Measurements from ENCODE around the gene CCDC60. TPM values are rescaled to one million over a fixed set of nuclear protein-coding genes. Genes with fewer than 3 reads are reported as not detected.

Gene CCDC60, protein sequence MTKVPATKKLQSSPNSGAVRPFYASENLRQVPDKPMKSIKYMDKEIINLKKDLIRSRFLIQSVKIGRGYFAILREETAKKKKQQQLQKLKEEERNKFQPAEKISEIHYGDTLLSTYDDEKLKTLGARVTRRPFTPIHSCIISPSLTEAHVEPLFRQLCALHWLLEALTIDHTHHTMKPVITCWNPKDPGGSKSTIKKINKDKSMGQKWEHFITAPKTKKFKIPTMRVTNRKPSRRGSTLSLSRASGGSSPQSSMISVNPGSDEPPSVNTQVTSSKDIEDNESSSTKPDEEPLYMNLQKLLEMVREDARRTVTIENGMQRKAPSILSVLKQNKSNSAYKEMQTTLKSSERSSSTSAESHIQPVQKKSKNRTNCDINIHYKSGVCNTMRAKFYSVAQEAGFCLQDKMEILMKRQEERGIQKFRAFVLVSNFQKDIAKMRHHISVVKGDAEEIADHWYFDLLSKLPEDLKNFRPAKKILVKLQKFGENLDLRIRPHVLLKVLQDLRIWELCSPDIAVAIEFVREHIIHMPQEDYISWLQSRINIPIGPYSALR
- not detected for polyA plus RNA-seq (2013, experiment 1 of 2)
- polyA plus RNA-seq (2013, experiment 2 of 2): not detected

DNA sequence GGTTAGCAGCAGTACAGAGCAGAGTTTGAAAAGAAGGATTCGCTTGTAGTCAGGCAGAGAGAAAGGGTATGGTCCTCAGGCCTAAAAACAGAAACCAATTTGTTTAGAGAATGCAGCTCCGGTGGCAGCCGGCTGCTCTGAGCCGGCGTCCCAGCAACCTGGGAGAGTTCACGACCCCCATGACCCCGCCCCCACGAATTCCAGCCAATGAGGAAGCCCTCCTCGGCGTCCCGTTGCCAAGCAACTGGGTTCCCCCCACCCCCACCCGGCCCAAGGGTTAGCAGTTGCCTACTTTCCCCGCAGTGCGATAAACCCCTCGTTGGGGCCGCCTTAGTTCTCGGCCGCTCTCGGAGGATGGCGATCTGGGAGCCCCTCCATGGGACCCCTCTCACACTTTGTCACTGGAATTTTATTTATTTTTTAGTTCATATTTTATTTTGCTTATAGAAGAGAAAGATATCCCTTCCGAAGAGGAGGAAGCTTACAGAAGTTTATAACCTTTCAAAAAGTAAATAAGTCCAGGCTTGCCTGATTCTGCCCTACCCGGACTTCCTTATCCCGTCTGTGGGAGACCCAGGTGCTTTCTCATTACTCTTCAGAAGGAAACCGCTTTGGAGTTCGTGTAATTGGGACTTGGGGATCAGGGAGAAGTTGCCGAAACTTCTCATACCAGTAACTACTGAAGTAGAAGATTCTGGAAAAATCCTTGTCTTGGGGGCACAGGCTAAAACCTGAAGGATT, at the start of gene CCDC60:
Gene CCDC60 (plus strand): TSS at position 300 of the 741 bp plus-strand sequence. CDS start 448 bp downstream, outside the sequence.
- Histone ChIP-seq H3K4ac (ENCODE audit: low read depth in 1 of 2, low read length in 2 of 2) (no peak within 1 kb of the TSS), H4K8ac (ENCODE audit: low read length) (no peak within 1 kb of the TSS), H3K9ac (ENCODE audit: low read length) (no peak within 1 kb of the TSS), H4K91ac (ENCODE audit: low read length) (no peak within 1 kb of the TSS), H3K4me2 (ENCODE audit: low read length, poor library complexity, severe bottlenecking) (no peak within 1 kb of the TSS), H2BK5ac (ENCODE audit: low read depth, low read length, poor library complexity, severe bottlenecking) (no peak within 1 kb of the TSS), H3K18ac (ENCODE audit: low read depth in 1 of 2, low read length in 2 of 2) (no peak within 1 kb of the TSS), H3K23ac (ENCODE audit: low read length in 2 of 2) (no peak within 1 kb of the TSS), H3K27ac (ENCODE audit: low read length, poor library complexity, severe bottlenecking) (no peak within 1 kb of the TSS), H3K9me3 (ENCODE audit: control insufficient read depth, low read length) (no peaks in the 10 kb centered on the region), H3K4me3 (ENCODE audit: insufficient read depth in 1 of 2, low read depth in 1 of 2, low read length in 2 of 2) (no peak within 1 kb of the TSS), H3K79me1 (replicated peaks; ENCODE audit: low read length, poor library complexity, severe bottlenecking) (no peaks in the 10 kb centered on the region), H3K4me1 (ENCODE audit: control insufficient read depth, insufficient read depth, low read depth, low read length) (no peaks in the 10 kb centered on the region), H2BK12ac (ENCODE audit: low read length in 2 of 2) (no peak within 1 kb of the TSS), H3K27me3 (ENCODE audit: control insufficient read depth in 1 of 2, insufficient read depth in 1 of 2, low read length in 2 of 2) (no peaks in the 10 kb centered on the region), H3K14ac (ENCODE audit: low read length in 2 of 2) (no peak within 1 kb of the TSS), H3K36me3 (ENCODE audit: control insufficient read depth in 1 of 2, insufficient read depth in 2 of 2, low read depth in 1 of 2, low read length in 2 of 2) (no peaks in the 10 kb centered on the region), H2BK120ac (ENCODE audit: low read depth, low read length) (no peak within 1 kb of the TSS), H2AK5ac (ENCODE audit: low read length, severe bottlenecking) (no peak within 1 kb of the TSS), H2AFZ (ENCODE audit: low read depth, low read length) (no peak within 1 kb of the TSS), H2BK15ac (ENCODE audit: low read depth, poor library complexity, severe bottlenecking) (no peak within 1 kb of the TSS)
- WGBS: 10% methylated on average over 22 of the region's 26 CpGs
- DNase-seq: no peak

DNA sequence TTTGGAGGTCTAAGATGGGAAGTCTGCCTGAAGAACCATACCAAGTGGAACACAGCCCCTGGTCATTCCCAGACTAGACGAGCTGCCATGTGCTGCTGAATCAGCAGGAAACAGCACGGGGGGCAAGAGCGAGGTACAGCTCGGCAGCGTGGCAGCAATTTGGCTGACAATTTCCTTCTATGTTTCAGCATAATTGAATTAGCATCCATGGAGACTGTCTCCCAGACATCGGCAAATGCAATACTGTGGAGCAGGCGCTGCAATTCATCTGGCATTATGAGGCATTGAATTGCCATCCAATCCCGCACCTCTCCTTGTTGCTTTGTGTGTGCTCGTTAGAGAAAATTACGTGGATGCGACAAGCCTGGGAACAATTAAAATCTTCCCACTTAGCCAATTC, 46.0 kb upstream of the CCDC60 start:
- Histone ChIP-seq H3K4ac (ENCODE audit: low read depth in 1 of 2, low read length in 2 of 2) (no peak overlapping the region), H3K79me1 (replicated peaks; ENCODE audit: low read length, poor library complexity, severe bottlenecking) (no peaks in the 10 kb centered on the region), H2AK5ac (ENCODE audit: low read length, severe bottlenecking) (no peak overlapping the region), H2BK5ac (ENCODE audit: low read depth, low read length, poor library complexity, severe bottlenecking) (no peak overlapping the region), H3K4me3 (ENCODE audit: insufficient read depth in 1 of 2, low read depth in 1 of 2, low read length in 2 of 2) (no peak overlapping the region), H3K9ac (ENCODE audit: low read length) (no peak overlapping the region), H2BK15ac (ENCODE audit: low read depth, poor library complexity, severe bottlenecking) (no peak overlapping the region), H3K4me1 (ENCODE audit: control insufficient read depth, insufficient read depth, low read depth, low read length) (no peaks in the 10 kb centered on the region), H2BK120ac (ENCODE audit: low read depth, low read length) (no peak overlapping the region), H4K8ac (ENCODE audit: low read length) (no peak overlapping the region), H3K27me3 (ENCODE audit: control insufficient read depth in 1 of 2, insufficient read depth in 1 of 2, low read length in 2 of 2) (no peaks in the 10 kb centered on the region), H3K27ac (ENCODE audit: low read length, poor library complexity, severe bottlenecking) (no peak overlapping the region), H2AFZ (ENCODE audit: low read depth, low read length) (no peak overlapping the region), H2BK12ac (ENCODE audit: low read length in 2 of 2) (no peak overlapping the region), H3K36me3 (ENCODE audit: control insufficient read depth in 1 of 2, insufficient read depth in 2 of 2, low read depth in 1 of 2, low read length in 2 of 2) (no peaks in the 10 kb centered on the region), H3K18ac (ENCODE audit: low read depth in 1 of 2, low read length in 2 of 2) (no peak overlapping the region), H3K4me2 (ENCODE audit: low read length, poor library complexity, severe bottlenecking) (no peak overlapping the region), H3K9me3 (ENCODE audit: control insufficient read depth, low read length) (no peaks in the 10 kb centered on the region), H4K91ac (ENCODE audit: low read length) (no peak overlapping the region), H3K14ac (ENCODE audit: low read length in 2 of 2) (no peak overlapping the region), H3K23ac (ENCODE audit: low read length in 2 of 2) (no peak overlapping the region)
- 82% methylated on average over 11 of the region's 11 CpGs for WGBS
- no peak for DNase-seq

DNA sequence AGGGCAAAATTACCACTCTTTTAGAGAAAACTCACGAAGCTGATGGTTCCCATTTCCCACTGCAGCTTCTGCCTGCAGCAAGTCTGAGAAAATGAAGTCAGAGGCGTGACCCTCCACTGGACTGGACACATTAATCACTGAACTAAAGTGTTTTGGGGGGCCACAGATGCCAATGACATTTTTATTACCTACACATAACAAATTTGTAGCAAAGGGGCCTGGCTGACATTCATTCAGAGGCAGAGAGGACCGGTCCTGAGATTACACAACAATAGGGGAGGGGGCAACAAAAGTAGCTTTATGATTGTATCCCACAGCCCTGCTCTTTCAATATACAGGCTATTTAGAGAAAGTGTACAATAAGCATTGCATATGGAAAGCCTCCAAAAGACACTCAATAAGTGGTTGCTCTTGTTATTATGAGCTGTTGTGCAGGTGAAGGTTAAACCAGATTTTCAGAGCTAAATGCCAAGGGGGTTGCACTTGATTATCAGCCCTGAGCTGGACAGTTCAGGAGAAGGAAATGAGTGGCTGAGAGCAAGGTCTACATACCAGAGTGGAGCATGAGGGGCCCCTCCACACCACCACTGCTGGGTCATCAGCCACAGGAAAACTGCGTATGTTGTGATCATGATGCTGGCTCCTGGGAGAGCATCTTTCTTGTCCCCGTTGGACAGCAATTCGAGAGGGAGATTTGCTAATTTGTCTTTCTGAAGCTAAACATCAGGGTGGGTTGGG, 41.5 kb upstream of the CCDC60 start:
- H3K9me3 ChIP-seq (ENCODE audit: control insufficient read depth, low read length): no peaks in the 10 kb centered on the region
- H2AK5ac ChIP-seq (ENCODE audit: low read length, severe bottlenecking): no peak overlapping the region
- no peak overlapping the region for H3K4me3 ChIP-seq (ENCODE audit: insufficient read depth in 1 of 2, low read depth in 1 of 2, low read length in 2 of 2)
- no peak overlapping the region for H4K91ac ChIP-seq (ENCODE audit: low read length)
- DNase-seq: no peak
- no peak overlapping the region for H3K9ac ChIP-seq (ENCODE audit: low read length)
- no peak overlapping the region for H2AFZ ChIP-seq (ENCODE audit: low read depth, low read length)
- no peak overlapping the region for H2BK15ac ChIP-seq (ENCODE audit: low read depth, poor library complexity, severe bottlenecking)
- H3K36me3 ChIP-seq (ENCODE audit: control insufficient read depth in 1 of 2, insufficient read depth in 2 of 2, low read depth in 1 of 2, low read length in 2 of 2): no peaks in the 10 kb centered on the region
- H3K79me1 ChIP-seq (replicated peaks; ENCODE audit: low read length, poor library complexity, severe bottlenecking): no peaks in the 10 kb centered on the region
- no peak overlapping the region for H2BK5ac ChIP-seq (ENCODE audit: low read depth, low read length, poor library complexity, severe bottlenecking)
- no peak overlapping the region for H3K23ac ChIP-seq (ENCODE audit: low read length in 2 of 2)
- H4K8ac ChIP-seq (ENCODE audit: low read length): no peak overlapping the region
- H3K4me1 ChIP-seq (ENCODE audit: control insufficient read depth, insufficient read depth, low read depth, low read length): no peaks in the 10 kb centered on the region
- H3K27ac ChIP-seq (ENCODE audit: low read length, poor library complexity, severe bottlenecking): no peak overlapping the region
- H2BK120ac ChIP-seq (ENCODE audit: low read depth, low read length): no peak overlapping the region
- no peak overlapping the region for H3K18ac ChIP-seq (ENCODE audit: low read depth in 1 of 2, low read length in 2 of 2)
- H3K14ac ChIP-seq (ENCODE audit: low read length in 2 of 2): no peak overlapping the region
- no peak overlapping the region for H3K4me2 ChIP-seq (ENCODE audit: low read length, poor library complexity, severe bottlenecking)
- 43% methylated on average over 5 of the region's 6 CpGs for WGBS
- H3K4ac ChIP-seq (ENCODE audit: low read depth in 1 of 2, low read length in 2 of 2): no peak overlapping the region
- H2BK12ac ChIP-seq (ENCODE audit: low read length in 2 of 2): no peak overlapping the region
- peaks cover 0 to 7% of the 10 kb centered on the region in 2 experiments for H3K27me3 ChIP-seq (ENCODE audit: control insufficient read depth in 1 of 2, insufficient read depth in 1 of 2, low read length in 2 of 2)
